Right renal cortex interstitium (tissue), 3 donors: ENCODE results near the gene SUPT20HL2. TPM values are rescaled to one million over a fixed set of nuclear protein-coding genes. Genes with fewer than 3 reads are reported as not detected.

Source experiments
- polyA plus RNA-seq, 3 donors: library from polyadenylated mRNA; unstranded; fragments of 120-200 nt; gene quantifications; one replicate each; pipeline ENCODE4 v1.2.1, GENCODE V29; 2013; ENCODE audit not compliant: insufficient read length in 3 of 3

The SUPT20HL2 gene
- polyA plus RNA-seq, 3 donors = 0.11 TPM; not detected in 2

Other genes with a start within 250 kb of the SUPT20HL2 start
- 10 to 100 TPM; 29.2 to 32.6 (median 29.2) TPM for gene ZFX, start 164.3 kb downstream of the SUPT20HL2 start, polyA plus RNA-seq
- not detected for gene SUPT20HL1, start 46.6 kb upstream of the SUPT20HL2 start, polyA plus RNA-seq
- gene PDK3, start 151.2 kb upstream of the SUPT20HL2 start, polyA plus RNA-seq = 10 to 100 TPM in 1 of 3 donors, 1 to 10 TPM in 2; 7.9 to 11.0 (median 9.1) TPM